Nephron progenitor cell (in vitro differentiated cells): ENCODE data around the gene FRMPD4.

Experiments
- DNase-seq: peaks from one replicate; pipeline ENCODE4 v3.0.0; 2021
- H3K27ac Mint-ChIP-seq: 2 replicates; pipeline ENCODE4 v1.8.0; 2021; ENCODE audit warnings: mild to moderate bottlenecking, moderate library complexity, mixed read lengths
- H3K27me3 Mint-ChIP-seq: 2 replicates; pipeline ENCODE4 v1.8.0; 2021; ENCODE audit warnings: mild to moderate bottlenecking, low read depth, mixed read lengths; ENCODE audit not compliant: poor library complexity
- H3K36me3 Mint-ChIP-seq: 2 replicates; pipeline ENCODE4 v1.8.0; 2021; ENCODE audit warnings: low read depth, mixed read lengths
- H3K4me1 Mint-ChIP-seq: 2 replicates; pipeline ENCODE4 v1.8.0; 2021; ENCODE audit warnings: mixed read lengths
- H3K4me3 Mint-ChIP-seq: 2 replicates; pipeline ENCODE4 v1.8.0; 2021; ENCODE audit warnings: mild to moderate bottlenecking, moderate library complexity, mixed read lengths
- H3K9me3 Mint-ChIP-seq: 2 replicates; pipeline ENCODE4 v1.8.0; 2021; ENCODE audit warnings: mild to moderate bottlenecking, moderate library complexity, mixed read lengths
- TF ChIP-seq, protein P1 (sequence below): fragments of 200-600 bp; sonication (generic); IDR thresholded peaks from 2 replicates; pipeline ENCODE4 v1.5.0; 2021; ENCODE audit warnings: antibody characterized with exemption

Gene FRMPD4

DNA sequence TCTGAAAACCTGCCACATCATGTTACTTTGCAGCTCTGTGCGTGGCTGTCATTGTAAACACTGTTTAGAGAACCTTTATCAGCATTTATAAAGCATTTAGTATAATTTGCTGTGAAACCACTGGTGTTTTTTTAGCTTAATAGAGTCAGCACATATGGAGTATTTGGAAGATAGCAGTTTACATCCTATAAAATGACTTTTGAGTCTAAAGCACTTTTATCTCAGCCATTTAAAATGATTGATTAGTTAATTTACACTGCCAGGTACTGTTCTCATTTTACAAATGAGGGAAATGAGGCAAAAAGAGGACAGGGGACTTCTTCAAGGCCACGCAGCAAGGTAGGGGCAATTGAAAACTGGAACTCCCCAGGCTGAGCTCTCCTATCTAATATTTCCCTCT lies 181.7 kb downstream of the FRMPD4 start:
- H3K4me3 Mint-ChIP-seq: no peak overlapping the region
- no peaks in the 10 kb centered on the region for H3K27me3 Mint-ChIP-seq
- H3K27ac Mint-ChIP-seq: no peak overlapping the region
- H3K36me3 Mint-ChIP-seq: no peaks in the 10 kb centered on the region
- no peak for DNase-seq
- no peaks in the 10 kb centered on the region for H3K4me1 Mint-ChIP-seq
- H3K9me3 Mint-ChIP-seq: peaks cover 13% of the 10 kb centered on the region
- TF ChIP-seq, protein P1, sequence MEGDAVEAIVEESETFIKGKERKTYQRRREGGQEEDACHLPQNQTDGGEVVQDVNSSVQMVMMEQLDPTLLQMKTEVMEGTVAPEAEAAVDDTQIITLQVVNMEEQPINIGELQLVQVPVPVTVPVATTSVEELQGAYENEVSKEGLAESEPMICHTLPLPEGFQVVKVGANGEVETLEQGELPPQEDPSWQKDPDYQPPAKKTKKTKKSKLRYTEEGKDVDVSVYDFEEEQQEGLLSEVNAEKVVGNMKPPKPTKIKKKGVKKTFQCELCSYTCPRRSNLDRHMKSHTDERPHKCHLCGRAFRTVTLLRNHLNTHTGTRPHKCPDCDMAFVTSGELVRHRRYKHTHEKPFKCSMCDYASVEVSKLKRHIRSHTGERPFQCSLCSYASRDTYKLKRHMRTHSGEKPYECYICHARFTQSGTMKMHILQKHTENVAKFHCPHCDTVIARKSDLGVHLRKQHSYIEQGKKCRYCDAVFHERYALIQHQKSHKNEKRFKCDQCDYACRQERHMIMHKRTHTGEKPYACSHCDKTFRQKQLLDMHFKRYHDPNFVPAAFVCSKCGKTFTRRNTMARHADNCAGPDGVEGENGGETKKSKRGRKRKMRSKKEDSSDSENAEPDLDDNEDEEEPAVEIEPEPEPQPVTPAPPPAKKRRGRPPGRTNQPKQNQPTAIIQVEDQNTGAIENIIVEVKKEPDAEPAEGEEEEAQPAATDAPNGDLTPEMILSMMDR: no peak

- no peak overlapping the region for H3K4me3 Mint-ChIP-seq
- no peaks in the 10 kb centered on the region for H3K36me3 Mint-ChIP-seq
- no peaks in the 10 kb centered on the region for H3K27me3 Mint-ChIP-seq
Measured at GRCh38 chrX:12322031-12322430, 183.8 kb downstream of the FRMPD4 start.

DNA sequence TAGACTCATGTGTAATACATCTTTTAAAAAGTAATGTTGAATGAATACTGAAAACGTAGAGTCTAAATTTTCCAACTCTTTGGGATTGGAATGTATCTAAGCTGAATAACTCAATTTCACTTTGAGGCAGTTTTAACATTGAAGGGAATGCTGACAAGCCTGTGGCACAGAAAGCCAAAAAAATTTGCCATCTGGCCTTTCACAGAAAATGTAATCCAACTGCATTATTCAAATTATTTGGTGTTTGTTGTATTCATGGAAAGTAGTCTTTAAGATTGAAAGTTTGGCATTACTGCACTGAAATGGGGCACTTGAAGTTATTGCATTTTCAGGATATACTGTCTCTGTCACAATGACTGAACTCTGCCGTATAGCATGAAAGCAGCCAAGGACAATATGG lies 186.9 kb downstream of the FRMPD4 start:
- no peaks in the 10 kb centered on the region for H3K4me1 Mint-ChIP-seq

More at GRCh38 chrX:12322031-12322430, 183.8 kb downstream of the FRMPD4 start:
- Mint-ChIP-seq H3K9me3 (peaks cover 11% of the 10 kb centered on the region), H3K4me1 (no peaks in the 10 kb centered on the region), H3K27ac (no peak overlapping the region)
- no peak for DNase-seq
- TF ChIP-seq, protein P1: no peak

DNA sequence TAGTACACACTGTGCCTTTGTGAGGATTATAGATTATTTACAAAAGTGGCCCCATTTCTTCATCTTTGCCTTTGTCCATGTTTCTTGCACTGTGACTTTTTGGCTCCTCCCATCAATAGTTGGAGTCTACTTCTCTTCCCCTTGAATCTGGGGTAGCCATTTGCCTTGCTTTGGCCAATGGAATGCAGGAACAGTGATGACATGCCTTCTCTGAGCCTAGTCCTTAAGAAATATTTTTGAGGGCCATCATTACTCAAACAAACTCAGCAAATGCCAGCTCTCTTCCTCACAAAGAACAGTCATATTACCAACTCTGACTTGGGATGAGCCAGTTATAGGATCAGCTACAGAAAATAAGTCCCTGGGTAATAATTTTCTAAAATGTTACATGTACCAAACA lies 189.6 kb downstream of the FRMPD4 start:
- Mint-ChIP-seq H3K4me1 (no peaks in the 10 kb centered on the region), H3K36me3 (no peaks in the 10 kb centered on the region), H3K4me3 (no peak overlapping the region), H3K27ac (no peak overlapping the region), H3K9me3 (peaks cover 4% of the 10 kb centered on the region), H3K27me3 (no peaks in the 10 kb centered on the region)
- DNase-seq: no peak
- TF ChIP-seq, protein P1: no peak

More for the DNA sequence above, 186.9 kb downstream of the FRMPD4 start:
- H3K27ac Mint-ChIP-seq: no peak overlapping the region
- H3K36me3 Mint-ChIP-seq: no peaks in the 10 kb centered on the region
- H3K27me3 Mint-ChIP-seq: no peaks in the 10 kb centered on the region
- TF ChIP-seq, protein P1: no peak
- H3K4me3 Mint-ChIP-seq: no peak overlapping the region
- DNase-seq: no peak
- peaks cover 10% of the 10 kb centered on the region for H3K9me3 Mint-ChIP-seq

- H3K4me3 Mint-ChIP-seq: no peak overlapping the region
- TF ChIP-seq, protein P1: no peak
- no peak overlapping the region for H3K27ac Mint-ChIP-seq
- H3K9me3 Mint-ChIP-seq: peaks cover 4% of the 10 kb centered on the region
- no peaks in the 10 kb centered on the region for H3K27me3 Mint-ChIP-seq
- DNase-seq: no peak
- no peaks in the 10 kb centered on the region for H3K36me3 Mint-ChIP-seq
- no peaks in the 10 kb centered on the region for H3K4me1 Mint-ChIP-seq
Measured at GRCh38 chrX:12329476-12329875, 191.2 kb downstream of the FRMPD4 start.

DNA sequence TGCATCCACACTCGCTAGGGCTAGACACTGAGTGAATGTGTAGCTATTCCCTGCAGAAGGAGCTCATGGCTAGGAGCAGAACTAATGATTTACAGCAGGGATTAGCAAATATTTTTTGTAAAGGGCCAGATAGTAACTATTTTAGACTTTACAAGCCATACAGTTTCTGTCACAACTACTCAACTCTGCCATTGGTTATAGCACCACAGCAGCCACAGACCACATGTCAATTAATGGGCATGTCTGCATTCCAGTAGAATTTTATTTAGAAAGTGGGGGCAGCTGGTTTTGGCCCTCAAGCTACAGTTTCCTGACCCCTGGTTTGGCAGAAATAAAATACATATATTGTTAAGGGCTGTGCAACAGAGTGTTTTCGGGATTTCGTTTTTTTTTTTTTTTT lies 192.6 kb downstream of the FRMPD4 start:
- DNase-seq: no peak
- TF ChIP-seq, protein P1: no peak
- no peaks in the 10 kb centered on the region for H3K4me1 Mint-ChIP-seq
- no peak overlapping the region for H3K4me3 Mint-ChIP-seq
- H3K9me3 Mint-ChIP-seq: peaks cover 4% of the 10 kb centered on the region
- H3K36me3 Mint-ChIP-seq: no peaks in the 10 kb centered on the region
- no peaks in the 10 kb centered on the region for H3K27me3 Mint-ChIP-seq
- no peak overlapping the region for H3K27ac Mint-ChIP-seq
